ENCODE data around the gene FGD3. TPM values are rescaled to one million over a fixed set of nuclear protein-coding genes. Genes with fewer than 3 reads are reported as not detected.
"Not testable (repeated sequence)": the region's sequence is repeated elsewhere in the genome, so short reads cannot be mapped to it uniquely, and the experiment has no call there.

Gene FGD3
- total and polyA plus RNA-seq, 4 donors = 6.1 to 45.9 (median 17.6) TPM

DNA sequence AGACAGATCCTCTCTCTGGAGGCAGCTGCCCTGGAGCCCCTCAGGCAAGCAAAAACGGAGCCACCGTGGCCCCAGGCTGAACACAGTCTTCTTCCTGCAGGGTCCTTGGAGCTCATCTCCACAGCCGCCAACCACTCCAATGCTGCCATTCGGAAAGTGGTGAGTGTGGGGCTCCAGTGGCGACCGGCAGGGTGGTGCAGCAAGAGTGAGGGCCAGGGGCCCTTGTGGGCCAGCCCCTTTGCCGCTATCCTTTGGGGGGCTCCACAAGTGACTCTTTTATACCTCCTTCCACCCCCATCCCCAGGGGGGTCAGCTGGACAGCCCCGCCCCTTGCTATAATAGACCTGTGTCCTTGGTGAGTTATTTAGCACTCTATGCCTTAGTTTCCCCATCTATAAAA lies 63.8 kb downstream of the FGD3 start:
- TF ChIP-seq, protein P1, sequence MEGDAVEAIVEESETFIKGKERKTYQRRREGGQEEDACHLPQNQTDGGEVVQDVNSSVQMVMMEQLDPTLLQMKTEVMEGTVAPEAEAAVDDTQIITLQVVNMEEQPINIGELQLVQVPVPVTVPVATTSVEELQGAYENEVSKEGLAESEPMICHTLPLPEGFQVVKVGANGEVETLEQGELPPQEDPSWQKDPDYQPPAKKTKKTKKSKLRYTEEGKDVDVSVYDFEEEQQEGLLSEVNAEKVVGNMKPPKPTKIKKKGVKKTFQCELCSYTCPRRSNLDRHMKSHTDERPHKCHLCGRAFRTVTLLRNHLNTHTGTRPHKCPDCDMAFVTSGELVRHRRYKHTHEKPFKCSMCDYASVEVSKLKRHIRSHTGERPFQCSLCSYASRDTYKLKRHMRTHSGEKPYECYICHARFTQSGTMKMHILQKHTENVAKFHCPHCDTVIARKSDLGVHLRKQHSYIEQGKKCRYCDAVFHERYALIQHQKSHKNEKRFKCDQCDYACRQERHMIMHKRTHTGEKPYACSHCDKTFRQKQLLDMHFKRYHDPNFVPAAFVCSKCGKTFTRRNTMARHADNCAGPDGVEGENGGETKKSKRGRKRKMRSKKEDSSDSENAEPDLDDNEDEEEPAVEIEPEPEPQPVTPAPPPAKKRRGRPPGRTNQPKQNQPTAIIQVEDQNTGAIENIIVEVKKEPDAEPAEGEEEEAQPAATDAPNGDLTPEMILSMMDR (IDR thresholded peaks at IDR 0.05; ENCODE audit: control extremely low read depth, extremely low read depth) = no peak
- Histone ChIP-seq H3K4me3 (no peak overlapping the region), H3K27ac (ENCODE audit: low read depth in 1 of 2, low read length in 1 of 2) (no peak overlapping the region), H3K9me3 (ENCODE audit: control insufficient read depth in 4 of 4, insufficient read depth in 3 of 4, low read length in 3 of 4) (no peaks in the 10 kb centered on the region), H3K4me1 (ENCODE audit: control insufficient read depth in 5 of 5, insufficient read depth in 5 of 5, low read length in 5 of 5) (peaks cover 0 to 5% (median 0%) of the 10 kb centered on the region in 5 donors), H3K36me3 (ENCODE audit: control insufficient read depth in 4 of 4, insufficient read depth in 4 of 4, low read length in 4 of 4) (peaks cover 0 to 15% (median 0%) of the 10 kb centered on the region in 4 donors), H3K27me3 (ENCODE audit: control insufficient read depth in 3 of 3, insufficient read depth in 3 of 3, low read length in 2 of 3) (no peaks in the 10 kb centered on the region), H3K9ac (ENCODE audit: insufficient read depth in 1 of 2, low read length in 2 of 2) (no peak overlapping the region)
- ATAC-seq (ENCODE audit: insufficient read depth, low FRiP score) (no peak), DNase-seq (no peak)
- 97 to 98% methylated on average over 8 of the region's 8 CpGs for WGBS, 2 donors

DNA sequence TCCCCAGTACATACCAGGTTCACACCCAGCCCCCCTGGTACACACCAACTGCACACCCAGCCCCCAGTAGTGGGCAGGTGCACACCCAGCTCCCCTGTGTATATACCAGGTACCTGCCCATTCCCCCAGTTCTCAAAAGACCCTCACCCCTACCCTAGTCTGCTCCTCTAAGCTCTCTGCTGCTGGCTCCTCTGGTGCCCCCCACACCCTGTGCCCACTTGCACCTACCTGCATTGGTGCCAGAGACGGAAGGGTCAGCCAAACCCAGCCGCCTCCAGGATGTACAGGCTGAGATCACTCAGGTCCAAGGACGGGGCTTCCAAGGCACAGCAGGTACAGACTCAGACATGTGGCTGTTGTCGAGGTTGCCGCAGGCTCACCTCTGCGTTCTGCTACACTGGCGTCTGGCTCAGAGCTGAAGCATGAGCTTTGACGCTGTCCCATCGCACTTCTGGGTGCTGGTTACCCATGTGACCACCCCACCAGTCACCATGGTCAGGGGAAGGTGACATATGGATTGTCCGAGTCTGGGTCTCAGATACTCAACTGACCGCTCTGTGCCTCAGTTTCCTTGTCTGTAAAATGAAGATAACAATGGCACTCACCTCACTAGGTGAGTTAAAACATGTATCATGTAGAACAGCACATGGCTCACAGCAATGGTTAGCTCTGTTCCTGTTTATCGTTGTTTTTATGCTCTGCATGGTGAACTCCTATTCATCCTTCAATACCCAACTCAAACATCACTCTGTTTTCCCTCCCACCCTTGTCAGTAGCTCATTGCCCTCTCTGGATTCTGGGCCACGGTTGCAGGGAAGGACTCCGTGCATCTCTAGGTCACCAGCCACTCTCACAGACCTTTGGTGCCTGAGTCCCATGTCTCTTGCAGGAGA lies 65.9 kb downstream of the FGD3 start:
- 98% methylated on average over 14 of the region's 14 CpGs for WGBS, 2 donors
- TF ChIP-seq, protein P1 (IDR thresholded peaks at IDR 0.05; ENCODE audit: control extremely low read depth, extremely low read depth) = no peak

DNA sequence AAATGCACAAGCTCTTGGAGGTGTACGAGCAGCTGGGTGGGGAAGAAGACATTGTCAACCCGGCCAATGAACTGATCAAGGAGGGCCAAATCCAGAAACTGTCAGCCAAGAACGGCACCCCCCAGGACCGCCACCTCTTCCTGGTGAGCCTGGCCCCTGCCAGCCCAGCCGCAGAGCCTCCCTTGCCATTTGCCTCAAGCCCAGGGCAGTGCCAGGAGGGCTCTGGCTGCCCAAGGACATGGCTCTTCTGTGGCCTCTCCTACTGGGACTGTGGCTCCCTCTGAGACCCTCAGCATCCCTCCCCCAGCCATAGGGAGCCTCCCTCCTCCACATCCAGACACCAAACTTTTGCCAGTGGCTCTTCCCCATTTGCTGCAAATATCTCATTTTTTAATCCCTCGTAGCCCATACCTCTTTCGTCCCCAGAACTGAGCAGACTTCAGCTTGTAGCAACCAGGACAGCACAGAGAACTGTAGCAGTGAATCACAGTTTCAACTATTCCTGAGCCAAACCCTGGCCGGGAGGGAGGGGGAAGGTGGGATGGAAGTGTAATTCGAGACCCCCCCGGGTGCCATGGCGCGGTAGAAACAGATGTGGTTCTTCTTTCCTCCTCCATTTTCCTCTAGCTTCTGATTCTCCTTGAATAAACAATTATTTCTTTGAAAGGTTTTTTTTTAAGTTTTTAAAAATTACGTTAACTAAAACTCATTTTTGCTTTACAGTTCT lies 66.7 kb downstream of the FGD3 start:
- DNase-seq = no peak
- no peak overlapping the region for H3K9ac ChIP-seq (ENCODE audit: insufficient read depth in 1 of 2, low read length in 2 of 2)
- TF ChIP-seq, protein P1 (IDR thresholded peaks at IDR 0.05; ENCODE audit: control extremely low read depth, extremely low read depth) = no peak
- WGBS, 2 donors = 86 to 91% methylated on average over 13 of the region's 13 CpGs
- peaks cover 0 to 5% (median 0%) of the 10 kb centered on the region in 5 donors for H3K4me1 ChIP-seq (ENCODE audit: control insufficient read depth in 5 of 5, insufficient read depth in 5 of 5, low read length in 5 of 5)
- no peak overlapping the region for H3K4me3 ChIP-seq
- ATAC-seq (ENCODE audit: insufficient read depth, low FRiP score) = no peak
- H3K9me3 ChIP-seq (ENCODE audit: control insufficient read depth in 4 of 4, insufficient read depth in 3 of 4, low read length in 3 of 4) = no peaks in the 10 kb centered on the region
- H3K27me3 ChIP-seq (ENCODE audit: control insufficient read depth in 3 of 3, insufficient read depth in 3 of 3, low read length in 2 of 3) = no peaks in the 10 kb centered on the region
- H3K27ac ChIP-seq (ENCODE audit: low read depth in 1 of 2, low read length in 1 of 2) = no peak overlapping the region
- H3K36me3 ChIP-seq (ENCODE audit: control insufficient read depth in 4 of 4, insufficient read depth in 4 of 4, low read length in 4 of 4) = peaks cover 0 to 17% (median 0%) of the 10 kb centered on the region in 4 donors

More for the DNA sequence above, 65.9 kb downstream of the FGD3 start:
- Histone ChIP-seq H3K9me3 (ENCODE audit: control insufficient read depth in 4 of 4, insufficient read depth in 3 of 4, low read length in 3 of 4) (no peaks in the 10 kb centered on the region), H3K4me3 (no peak overlapping the region), H3K36me3 (ENCODE audit: control insufficient read depth in 4 of 4, insufficient read depth in 4 of 4, low read length in 4 of 4) (peaks cover 0 to 17% (median 0%) of the 10 kb centered on the region in 4 donors), H3K9ac (ENCODE audit: insufficient read depth in 1 of 2, low read length in 2 of 2) (no peak overlapping the region), H3K4me1 (ENCODE audit: control insufficient read depth in 5 of 5, insufficient read depth in 5 of 5, low read length in 5 of 5) (peaks cover 0 to 5% (median 0%) of the 10 kb centered on the region in 5 donors), H3K27ac (ENCODE audit: low read depth in 1 of 2, low read length in 1 of 2) (no peak overlapping the region), H3K27me3 (ENCODE audit: control insufficient read depth in 3 of 3, insufficient read depth in 3 of 3, low read length in 2 of 3) (no peaks in the 10 kb centered on the region)
- DNase-seq = no peak
- no peak for ATAC-seq (ENCODE audit: insufficient read depth, low FRiP score)

DNA sequence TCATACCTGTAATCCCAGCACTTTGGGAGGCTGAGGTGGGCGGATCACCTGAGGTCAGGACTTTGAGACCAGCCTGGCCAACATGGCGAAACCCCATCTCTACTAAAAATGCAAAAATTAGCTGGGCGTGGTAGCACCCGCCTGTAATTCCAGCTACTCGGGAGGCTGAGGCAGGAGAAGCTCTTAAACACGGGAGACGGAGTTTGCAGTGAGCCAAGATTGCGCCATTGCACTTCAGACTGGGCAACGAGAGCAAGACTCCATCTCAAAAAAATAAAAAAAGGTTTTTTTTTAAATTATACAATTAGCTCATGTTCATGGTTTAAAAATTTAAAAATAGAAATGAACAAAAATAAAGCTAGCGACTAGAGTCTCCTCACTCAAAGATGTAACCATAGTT lies 67.9 kb downstream of the FGD3 start:
- H3K9me3 ChIP-seq (ENCODE audit: control insufficient read depth in 4 of 4, insufficient read depth in 3 of 4, low read length in 3 of 4) = not testable (repeated sequence)
- 63 to 82% methylated on average over 10 of the region's 10 CpGs for WGBS, 2 donors
- peaks cover 0 to 18% (median 0%) of the 10 kb centered on the region in 4 donors for H3K36me3 ChIP-seq (ENCODE audit: control insufficient read depth in 4 of 4, insufficient read depth in 4 of 4, low read length in 4 of 4)

More for the DNA sequence above, 67.9 kb downstream of the FGD3 start:
- not testable (repeated sequence) for H3K9ac ChIP-seq (ENCODE audit: insufficient read depth in 1 of 2, low read length in 2 of 2); DNase-seq; H3K27me3 ChIP-seq (ENCODE audit: control insufficient read depth in 3 of 3, insufficient read depth in 3 of 3, low read length in 2 of 3); H3K4me3 ChIP-seq; H3K27ac ChIP-seq (ENCODE audit: low read depth in 1 of 2, low read length in 1 of 2); H3K4me1 ChIP-seq (ENCODE audit: control insufficient read depth in 5 of 5, insufficient read depth in 5 of 5, low read length in 5 of 5); ATAC-seq (ENCODE audit: insufficient read depth, low FRiP score)

Measured in lung (tissue), 12 donors.